Left renal cortex interstitium (tissue), 4 donors: Measurements from ENCODE around the gene VARS1. TPM values are rescaled to one million over a fixed set of nuclear protein-coding genes. Genes with fewer than 3 reads are reported as not detected.

Source experiments
- DNase-seq, 4 donors: peaks; one replicate each; pipeline ENCODE4 v3.0.0-alpha.2; 2013; ENCODE audit warnings: low read depth in 4 of 4, low spot score in 2 of 4, missing footprints in 1 of 4
- polyA plus RNA-seq, 4 donors: library from polyadenylated mRNA; unstranded; fragments of 120-200 nt; gene quantifications; one replicate each; pipeline ENCODE4 v1.2.1, GENCODE V29; 2013; ENCODE audit not compliant: insufficient read length in 4 of 4

Gene VARS1
- polyA plus RNA-seq, 4 donors, result 51.9 to 64.8 (median 55.2) TPM

- no peak for DNase-seq
These were observed 19.7 kb downstream of the VARS1 start for GRCh38 chr6:31775633-31776484.

DNA sequence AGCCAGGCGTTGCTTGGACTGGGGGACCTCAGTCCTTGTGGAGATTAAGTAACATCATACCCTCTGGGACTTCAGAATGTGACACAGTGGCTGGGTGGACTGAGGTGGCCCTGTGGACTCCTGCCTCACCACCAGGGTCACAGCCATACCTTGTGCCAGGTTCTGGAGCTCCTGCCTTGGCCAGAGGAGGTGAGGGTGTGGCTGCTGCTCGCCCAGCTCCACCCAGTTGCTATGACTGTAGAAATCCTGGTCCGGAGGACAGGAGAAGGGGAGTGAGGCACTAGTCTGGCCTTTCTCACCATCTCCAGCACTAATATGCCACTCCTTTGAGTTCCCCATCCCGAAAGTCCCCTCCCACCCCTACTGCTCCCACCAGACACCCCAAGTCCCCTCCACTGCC, 20.4 kb downstream of the VARS1 start:
- DNase-seq, result no peak

- no peak for DNase-seq
These were observed 23.6 kb downstream of the VARS1 start for GRCh38 chr6:31771992-31772358.

DNA sequence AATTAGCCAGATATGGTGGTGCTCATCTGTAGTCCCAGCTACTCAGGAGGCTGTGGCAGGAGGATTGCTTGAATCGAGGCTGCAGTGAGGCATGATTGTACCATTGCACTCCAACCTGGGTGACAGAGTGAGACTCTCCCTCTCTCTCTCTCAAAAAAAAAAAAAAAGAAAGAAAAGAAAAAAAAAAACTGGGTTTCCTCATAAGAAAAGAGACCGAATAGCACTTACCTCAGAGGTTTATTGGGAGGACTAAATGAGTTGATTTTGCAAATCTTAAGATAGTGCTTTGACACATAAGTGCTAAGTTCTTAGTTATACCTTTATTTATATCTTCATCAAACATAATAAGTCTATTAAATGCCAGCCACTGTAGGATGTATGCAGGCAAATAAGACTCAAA, 24.7 kb downstream of the VARS1 start:
- no peak for DNase-seq

- no peak for DNase-seq
These were observed 25.7 kb downstream of the VARS1 start for GRCh38 chr6:31769684-31770371.

DNA sequence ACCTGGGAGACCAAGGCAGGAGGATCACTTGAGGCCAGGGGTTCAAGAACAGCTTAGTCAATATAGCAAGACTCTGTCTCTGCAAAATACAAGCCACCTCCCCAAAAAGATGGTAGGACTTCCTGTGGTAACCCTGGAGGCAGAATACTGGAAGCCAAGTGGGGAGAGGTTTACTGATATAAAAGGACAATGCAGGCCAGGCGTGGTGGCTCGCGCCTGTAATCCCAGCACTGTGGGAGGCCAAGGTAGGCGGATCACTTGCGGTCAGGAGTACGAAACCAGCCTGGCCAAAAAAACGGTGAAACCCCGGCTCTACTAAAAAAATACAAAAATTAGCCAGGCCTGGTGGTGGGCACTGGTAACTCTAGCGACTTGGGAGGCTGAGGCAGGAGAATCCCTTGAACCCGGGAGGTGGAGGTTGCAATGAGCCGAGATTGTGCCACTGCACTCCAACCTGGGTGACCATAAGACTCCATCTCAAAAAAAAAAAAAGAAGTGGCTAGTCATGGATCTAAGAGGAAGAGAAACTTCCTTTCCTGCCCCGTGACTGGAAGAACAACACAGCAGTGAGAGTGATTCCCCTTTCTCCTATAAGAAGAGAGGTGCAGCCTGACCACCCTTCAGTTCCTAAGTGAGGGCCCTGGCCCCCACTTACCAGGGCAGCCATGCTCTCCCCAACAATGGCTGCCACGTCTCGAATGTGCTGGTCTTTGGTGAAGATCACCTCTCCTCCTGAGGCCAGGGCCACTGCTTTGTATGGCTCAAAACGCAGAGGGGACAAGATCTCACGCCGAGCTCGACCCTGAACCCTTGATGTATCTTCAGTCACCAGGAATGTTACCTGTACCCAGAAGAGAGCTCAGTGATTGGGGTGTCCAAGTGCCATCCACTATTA, 26.9 kb downstream of the VARS1 start:
- no peak for DNase-seq

- no peak for DNase-seq
These were observed 28.4 kb downstream of the VARS1 start for GRCh38 chr6:31767096-31767645.

DNA sequence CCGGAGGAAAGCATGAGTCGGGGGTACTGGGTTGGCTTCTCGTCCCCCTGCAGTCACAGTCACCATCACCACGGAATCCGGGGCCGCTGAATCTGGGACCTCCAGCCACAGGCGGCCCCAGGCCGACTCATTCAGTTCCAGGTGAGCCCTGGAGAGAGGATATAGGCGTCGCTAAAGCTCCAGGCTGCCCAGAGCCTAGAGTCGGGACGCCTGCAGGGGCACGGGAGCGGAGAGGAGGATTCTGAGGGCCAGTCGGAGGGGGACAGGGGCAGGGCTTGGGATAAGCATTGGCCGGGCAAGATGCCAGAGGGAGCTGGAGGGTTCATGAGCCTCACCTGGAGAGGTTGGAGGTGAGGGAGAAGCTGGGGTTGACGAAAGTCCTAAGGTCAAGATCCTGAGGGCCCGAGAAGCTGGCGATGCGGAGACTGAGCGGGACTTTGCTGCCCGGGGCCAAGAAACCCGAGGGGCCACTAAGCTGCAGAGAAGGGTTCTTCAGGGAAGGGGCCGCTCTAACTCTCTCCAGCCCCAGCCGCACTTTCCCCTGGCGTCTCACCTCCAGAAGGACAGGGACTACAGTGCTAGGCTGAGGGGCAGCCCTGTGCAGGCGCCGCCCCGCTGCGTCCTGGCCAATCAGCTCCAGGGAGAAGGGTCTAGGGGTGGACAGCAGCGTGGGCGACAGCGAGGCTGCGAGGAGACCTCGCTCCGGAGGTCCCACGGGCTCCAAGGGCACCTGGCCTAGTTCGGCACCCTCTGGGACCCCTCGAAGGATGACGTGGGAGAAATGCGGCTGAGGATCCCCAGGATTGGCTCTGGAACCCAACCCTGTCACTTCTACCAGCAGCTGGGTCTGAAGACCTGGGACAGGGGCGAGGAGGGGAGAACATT, 29.4 kb downstream of the VARS1 start:
- no peak for DNase-seq

GRCh38 chr6:31765559-31765909, 30.0 kb downstream of the VARS1 start:
- no peak for DNase-seq

GRCh38 chr6:31764198-31764597, 31.4 kb downstream of the VARS1 start:
- no peak for DNase-seq

DNA sequence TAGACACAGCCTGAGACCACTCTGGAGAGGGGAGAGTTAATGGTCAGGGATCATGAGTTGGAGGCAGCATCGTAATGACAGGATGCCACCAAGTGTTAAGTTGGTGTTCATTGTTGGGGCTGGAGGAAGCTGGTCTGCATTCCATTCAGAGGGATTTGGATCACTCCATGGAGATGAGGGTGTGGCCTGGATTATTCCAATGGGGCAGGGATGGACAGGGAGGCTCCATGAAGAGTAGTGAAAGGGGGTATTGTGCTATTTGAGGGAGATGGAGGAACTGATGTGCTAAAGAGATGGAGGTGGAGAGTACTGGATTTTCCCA, 32.0 kb downstream of the VARS1 start:
- DNase-seq, result no peak

DNA sequence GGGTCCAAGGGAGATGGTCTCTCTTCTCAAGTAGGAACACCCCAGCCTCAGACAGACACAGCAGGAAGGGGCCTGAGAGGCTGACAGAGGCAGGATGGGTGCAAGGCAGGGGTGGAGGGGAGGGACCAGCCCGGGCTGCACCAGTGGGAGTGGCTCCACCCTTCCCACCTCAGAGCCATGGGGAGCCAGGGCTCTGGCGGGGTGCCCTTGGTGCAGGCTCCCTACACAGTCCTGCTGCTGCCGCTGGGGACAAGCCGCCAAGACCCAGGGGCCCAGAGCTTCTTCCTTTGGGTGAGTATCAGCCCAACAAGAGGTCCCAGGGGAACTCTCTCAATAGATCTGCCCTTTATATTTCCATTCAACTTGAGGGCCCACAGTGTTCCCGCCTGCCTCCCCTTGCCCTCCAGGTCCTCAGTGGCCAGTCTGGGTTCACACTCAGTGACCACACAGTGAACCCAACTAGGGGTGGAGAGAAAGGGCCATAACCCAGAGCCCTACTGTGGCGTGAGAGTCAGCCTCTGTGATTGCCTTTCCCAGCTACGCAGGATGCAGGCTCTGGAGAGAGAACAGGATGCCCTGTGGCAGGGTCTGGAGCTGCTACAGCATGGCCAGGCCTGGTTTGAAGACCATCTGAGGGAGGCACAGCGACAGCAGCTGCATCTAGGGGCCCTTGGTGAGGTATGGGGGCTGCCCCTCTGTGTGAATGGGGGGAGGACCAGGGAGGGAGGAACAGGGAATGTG, 32.5 kb downstream of the VARS1 start:
- DNase-seq, result no peak

- DNase-seq, result no peak
These were observed 33.2 kb downstream of the VARS1 start, which contains the start of gene SAPCD1 for GRCh38 chr6:31762356-31762755. Gene SAPCD1 (plus strand): TSS chr6:31762656. CDS start chr6:31763055, 399 bp downstream.

DNA sequence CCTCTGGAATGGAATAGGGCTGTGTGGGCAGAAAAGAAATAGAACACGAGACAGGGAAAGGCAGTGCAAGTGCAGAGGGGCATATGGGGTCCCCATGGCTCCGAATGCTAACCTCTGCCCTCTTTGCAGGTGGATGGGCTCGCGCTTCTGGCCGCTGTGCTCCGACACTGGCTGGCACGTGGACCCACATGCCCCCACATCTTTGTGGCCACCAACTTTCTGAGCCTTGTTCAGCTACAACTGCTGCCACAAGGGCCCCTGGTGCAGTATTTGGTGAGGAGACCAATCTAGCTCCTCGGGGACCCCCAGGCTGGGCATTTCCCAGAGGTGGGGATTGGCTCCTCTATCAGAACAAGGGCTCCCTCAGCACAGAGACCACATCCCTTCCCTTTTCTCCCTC, 34.2 kb downstream of the VARS1 start:
- DNase-seq, result no peak

DNA sequence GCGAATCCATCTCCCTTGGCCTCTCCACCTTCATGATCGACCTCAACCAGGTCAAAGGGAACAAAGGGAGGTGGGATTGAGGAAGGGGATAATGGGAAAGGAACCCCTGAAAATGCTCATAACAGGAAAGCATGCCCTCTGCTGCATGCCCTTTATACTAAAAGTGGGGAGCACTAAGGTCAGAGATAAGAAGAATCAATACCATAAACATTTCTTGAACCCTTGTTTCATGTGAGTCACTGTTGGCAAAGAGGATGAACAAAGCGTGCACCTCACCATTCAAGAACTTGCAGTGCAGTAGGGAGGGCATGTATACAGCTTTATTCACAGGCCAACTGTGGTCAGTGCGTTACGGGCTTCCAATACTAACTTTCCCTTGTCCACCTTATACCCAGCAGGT, 34.8 kb downstream of the VARS1 start:
- no peak for DNase-seq

- no peak for DNase-seq
These were observed 37.3 kb downstream of the VARS1 start for GRCh38 chr6:31758281-31758680.

DNA sequence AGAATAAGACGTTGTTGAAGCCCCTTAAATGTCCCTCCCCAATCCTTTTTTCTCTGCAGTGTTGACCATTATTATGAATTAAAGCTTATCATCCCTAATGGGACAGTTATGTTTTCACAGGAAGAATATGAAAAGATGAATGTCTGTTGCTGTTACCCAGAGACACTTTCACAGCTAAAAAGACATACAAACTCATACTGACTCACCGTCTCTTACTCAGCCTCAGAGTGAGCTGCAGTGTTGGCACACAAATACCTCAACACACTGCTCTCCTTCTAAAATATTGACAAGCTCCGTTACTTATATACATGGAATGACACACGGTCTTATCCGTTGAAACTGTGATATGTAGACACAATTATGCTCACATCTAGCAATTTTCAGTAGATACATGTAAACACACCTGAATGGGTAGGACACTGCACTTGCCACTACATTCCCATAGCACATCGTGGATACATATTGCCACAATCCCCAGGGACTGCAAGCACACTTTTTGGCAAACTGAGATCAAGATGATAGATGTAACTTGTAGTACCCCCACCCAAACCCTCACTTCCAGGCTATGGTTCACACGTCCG, 42.7 kb downstream of the VARS1 start:
- no peak for DNase-seq

- no peak for DNase-seq
These were observed 45.0 kb downstream of the VARS1 start for GRCh38 chr6:31750411-31751022.
